Vagina (tissue), 2 donors: ENCODE data around the gene RHOT2. TPM values are rescaled to one million over a fixed set of nuclear protein-coding genes. Genes with fewer than 3 reads are reported as not detected.

Experiments used
- DNase-seq, 2 donors: peaks; one replicate each; pipeline ENCODE4 v3.0.0-alpha.2; 2017; ENCODE audit errors: extremely low spot score in 2 of 2
- H3K27ac ChIP-seq: fragments of 200-600 bp; sonication (generic); one replicate; pipeline ENCODE4 v1.5.1; 2019
- H3K27me3 ChIP-seq: fragments of 200-600 bp; sonication (generic); one replicate; pipeline ENCODE4 v1.5.1; 2019
- H3K36me3 ChIP-seq, 2 donors: fragments of 200-600 bp; sonication (generic); one replicate each; pipeline ENCODE4 v1.5.1; 2017 to 2019
- H3K4me1 ChIP-seq: fragments of 200-600 bp; sonication (generic); one replicate; pipeline ENCODE4 v1.5.1; 2019
- H3K4me3 ChIP-seq, 2 donors: fragments of 200-600 bp; sonication (generic); 1 replicate in 1 of 2; 2 replicates in 1 of 2; pipeline ENCODE4 v1.5.1; 2016 to 2019
- H3K9me3 ChIP-seq: fragments of 200-600 bp; sonication (generic); one replicate; pipeline ENCODE4 v1.5.1; 2019
- POLR2A ChIP-seq, 2 donors: fragments of 450-650 bp; IDR thresholded peaks; one replicate each; pipeline ENCODE4 v1.6.1; 2017; ENCODE audit warnings: antibody characterized with exemption in 2 of 2, mild to moderate bottlenecking in 2 of 2, moderate library complexity in 2 of 2
- POLR2AphosphoS5 ChIP-seq, 2 donors: sonication (generic); formaldehyde crosslinking; IDR thresholded peaks; one replicate each; pipeline ENCODE4 v1.9.0; 2017; ENCODE audit warnings: antibody characterized with exemption in 2 of 2, mild to moderate bottlenecking in 2 of 2, low read depth in 1 of 2; ENCODE audit not compliant: insufficient read depth in 1 of 2
- intact Hi-C: fragments of 100-400 bp; cut with DNase I; formaldehyde crosslinking; loops from one replicate; pipeline ENCODE4 v1.15.1; 2023
- total RNA-seq: library from RNA; depleted of rRNA; stranded (reverse); fragments of >200 nt; gene quantifications from one replicate; pipeline ENCODE4 v1.2.3, GENCODE V29; 2016
- TF ChIP-seq, protein P1 (sequence below), 3 experiments: fragments of 450-650 bp in 2 of 3; fragments of 200-600 bp in 1 of 3; sonication (generic) in 1 of 3; IDR thresholded peaks; one replicate each; pipeline ENCODE4 v1.5.1; 2017 to 2019; ENCODE audit warnings: antibody characterized with exemption in 3 of 3, mild to moderate bottlenecking in 2 of 3, moderate library complexity in 2 of 3

Gene RHOT2
- total RNA-seq, 1 donor from 2014 or later = 91.1 TPM

- TF ChIP-seq POLR2AphosphoS5 (IDR thresholded peaks at IDR 0.05; ENCODE audit: insufficient read depth in 1 of 2, low read depth in 1 of 2) (peak; percentile 64 to 90), POLR2A (IDR thresholded peaks at IDR 0.05) (peak in 1 of 2 donors; percentile 33)
- TF ChIP-seq, protein P1, sequence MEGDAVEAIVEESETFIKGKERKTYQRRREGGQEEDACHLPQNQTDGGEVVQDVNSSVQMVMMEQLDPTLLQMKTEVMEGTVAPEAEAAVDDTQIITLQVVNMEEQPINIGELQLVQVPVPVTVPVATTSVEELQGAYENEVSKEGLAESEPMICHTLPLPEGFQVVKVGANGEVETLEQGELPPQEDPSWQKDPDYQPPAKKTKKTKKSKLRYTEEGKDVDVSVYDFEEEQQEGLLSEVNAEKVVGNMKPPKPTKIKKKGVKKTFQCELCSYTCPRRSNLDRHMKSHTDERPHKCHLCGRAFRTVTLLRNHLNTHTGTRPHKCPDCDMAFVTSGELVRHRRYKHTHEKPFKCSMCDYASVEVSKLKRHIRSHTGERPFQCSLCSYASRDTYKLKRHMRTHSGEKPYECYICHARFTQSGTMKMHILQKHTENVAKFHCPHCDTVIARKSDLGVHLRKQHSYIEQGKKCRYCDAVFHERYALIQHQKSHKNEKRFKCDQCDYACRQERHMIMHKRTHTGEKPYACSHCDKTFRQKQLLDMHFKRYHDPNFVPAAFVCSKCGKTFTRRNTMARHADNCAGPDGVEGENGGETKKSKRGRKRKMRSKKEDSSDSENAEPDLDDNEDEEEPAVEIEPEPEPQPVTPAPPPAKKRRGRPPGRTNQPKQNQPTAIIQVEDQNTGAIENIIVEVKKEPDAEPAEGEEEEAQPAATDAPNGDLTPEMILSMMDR (IDR thresholded peaks at IDR 0.05) = peak in 1 of 3 experiments; percentile 10
- peaks cover 37% of the 10 kb centered on the region for H3K4me1 ChIP-seq
- peak in 1 of 2 donors; percentile 97 for DNase-seq
- H3K27ac ChIP-seq = peak within 1 kb of the TSS; percentile 99
- no peaks in the 10 kb centered on the region for H3K9me3 ChIP-seq
- H3K4me3 ChIP-seq = peak within 1 kb of the TSS; percentile 69 to 96
- H3K27me3 ChIP-seq = no peaks in the 10 kb centered on the region
- intact Hi-C loops = no loop called here
- H3K36me3 ChIP-seq = no peaks in the 10 kb centered on the region
Observed at GRCh38 chr16:636206-637080, 31.5 kb upstream of the RHOT2 start, which contains the start of gene METTL26. TSS of gene METTL26 (minus strand) at chr16:636305. CDS start at chr16:636290, 15 bp downstream.

DNA sequence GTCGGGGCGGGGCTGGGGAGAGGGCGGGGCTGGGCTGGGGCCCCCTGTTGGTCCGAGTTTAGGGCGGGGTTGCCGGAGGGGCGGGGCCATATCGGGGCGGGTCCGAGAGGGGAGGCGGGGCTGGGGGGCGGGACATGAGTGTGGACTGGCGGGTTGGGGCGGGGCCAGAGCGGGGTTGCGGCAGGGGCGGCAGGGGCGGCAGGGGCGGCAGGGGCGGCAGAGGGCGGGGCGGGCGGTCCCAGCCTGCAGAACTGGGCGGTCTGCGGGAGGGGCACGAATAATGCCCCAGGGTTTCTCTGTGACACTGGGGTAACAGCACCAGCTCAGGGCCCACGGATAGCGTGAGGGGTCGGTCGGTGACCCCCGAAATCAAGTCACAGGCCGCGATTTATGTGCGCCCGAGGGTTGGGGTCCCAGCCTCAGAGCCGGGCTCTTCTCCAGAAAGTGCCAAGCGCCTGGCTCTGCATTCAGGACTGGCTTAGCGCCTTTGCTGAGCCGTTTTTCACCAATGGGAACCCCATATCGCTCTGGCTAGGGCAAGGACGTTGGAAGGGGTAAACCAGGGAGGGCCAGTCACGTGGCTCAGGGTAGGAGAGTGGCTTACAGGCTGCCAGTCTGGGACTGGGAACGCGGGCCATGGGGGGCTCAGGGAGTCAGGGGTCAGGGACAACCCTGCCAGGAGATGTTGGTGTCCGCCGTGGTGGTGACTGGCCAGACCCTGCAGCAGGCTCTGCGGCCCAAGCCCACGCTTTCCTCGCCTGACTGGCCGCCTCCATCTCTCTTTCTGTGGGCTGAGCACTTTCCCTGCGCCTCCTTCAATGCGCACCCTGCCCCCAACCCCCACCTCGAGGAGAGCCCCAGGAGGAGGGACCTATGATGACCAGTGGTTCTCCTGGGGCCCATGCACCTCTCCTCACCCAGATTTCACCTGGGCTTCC lies 30.6 kb upstream of the RHOT2 start:
- H3K27ac ChIP-seq = peak overlapping the region; percentile 99
- peaks cover 38% of the 10 kb centered on the region for H3K4me1 ChIP-seq
- H3K9me3 ChIP-seq = no peaks in the 10 kb centered on the region
- TF ChIP-seq POLR2A (IDR thresholded peaks at IDR 0.05) (no peak), POLR2AphosphoS5 (IDR thresholded peaks at IDR 0.05; ENCODE audit: insufficient read depth in 1 of 2, low read depth in 1 of 2) (no peak)
- TF ChIP-seq, protein P1 (IDR thresholded peaks at IDR 0.05) = peak in 1 of 3 experiments; percentile 1
- no peaks in the 10 kb centered on the region for H3K27me3 ChIP-seq
- DNase-seq = no peak
- intact Hi-C loops = no loop called here
- H3K4me3 ChIP-seq = peak overlapping the region; percentile 69 to 96
- no peaks in the 10 kb centered on the region for H3K36me3 ChIP-seq

GRCh38 chr16:638034-638543 lies 29.8 kb upstream of the RHOT2 start:
- H3K4me1 ChIP-seq = peaks cover 45% of the 10 kb centered on the region

DNA sequence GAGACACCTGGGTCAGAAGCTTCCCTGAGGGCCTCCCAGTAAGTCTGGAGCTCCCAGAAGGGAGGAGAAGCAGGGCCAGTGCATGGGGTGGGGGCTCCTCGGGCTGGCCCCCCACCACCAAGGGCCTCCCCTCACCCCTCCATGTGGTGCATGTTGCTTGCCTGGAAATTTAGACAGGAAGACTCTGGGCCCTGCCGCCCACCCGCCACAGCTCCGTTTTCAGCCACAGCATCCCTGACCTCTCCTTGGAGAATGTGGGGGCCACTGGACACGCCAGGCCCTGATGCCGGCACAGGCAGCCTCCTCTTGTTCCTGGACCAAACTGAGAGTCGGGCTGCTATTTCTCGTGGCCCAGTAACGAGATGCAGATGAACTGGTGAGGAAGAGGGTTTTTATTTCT lies 29.1 kb upstream of the RHOT2 start:
- TF ChIP-seq, protein P1 (IDR thresholded peaks at IDR 0.05) = no peak
- no peak for TF ChIP-seq POLR2AphosphoS5 (IDR thresholded peaks at IDR 0.05; ENCODE audit: insufficient read depth in 1 of 2, low read depth in 1 of 2)
- TF ChIP-seq POLR2A (IDR thresholded peaks at IDR 0.05) = no peak
- Histone ChIP-seq H3K27me3 (no peaks in the 10 kb centered on the region), H3K4me3 (no peak overlapping the region), H3K9me3 (no peaks in the 10 kb centered on the region), H3K36me3 (no peaks in the 10 kb centered on the region), H3K27ac (no peak overlapping the region), H3K4me1 (peaks cover 52% of the 10 kb centered on the region)
- intact Hi-C loops = no loop called here
- no peak for DNase-seq

More at GRCh38 chr16:638034-638543, 29.8 kb upstream of the RHOT2 start:
- Histone ChIP-seq H3K9me3 (no peaks in the 10 kb centered on the region), H3K36me3 (no peaks in the 10 kb centered on the region), H3K4me3 (peak overlapping the region in 1 of 2 donors; percentile 96), H3K27me3 (no peaks in the 10 kb centered on the region), H3K27ac (no peak overlapping the region)
- DNase-seq = no peak
- TF ChIP-seq POLR2A (IDR thresholded peaks at IDR 0.05) = no peak
- TF ChIP-seq, protein P1 (IDR thresholded peaks at IDR 0.05) = no peak
- TF ChIP-seq POLR2AphosphoS5 (IDR thresholded peaks at IDR 0.05; ENCODE audit: insufficient read depth in 1 of 2, low read depth in 1 of 2) = no peak
- intact Hi-C loops = no loop called here
